Activated T-cell treated with anti-CD3 and anti-CD28 coated beads, Interleukin-2, amount 50 U/mL, for 4 hours (primary cell): Measurements from ENCODE around the gene ZCWPW1. TPM values are rescaled to one million over a fixed set of nuclear protein-coding genes. Genes with fewer than 3 reads are reported as not detected.

ENCODE experiments used
- ATAC-seq, 2 donors: fragments of 200-7000 bp; cut with Tn5 transposase; one replicate each; pipeline ENCODE4 v1.10.0; 2021
- DNase-seq: peaks from one replicate; pipeline ENCODE4 v3.0.0-alpha.2; 2020
- H3K27me3 Mint-ChIP-seq: one replicate; pipeline ENCODE4 v1.8.0; 2021; ENCODE audit warnings: low read depth, mixed read lengths
- H3K36me3 Mint-ChIP-seq: one replicate; pipeline ENCODE4 v1.8.0; 2022; ENCODE audit warnings: mixed read lengths; ENCODE audit not compliant: insufficient read depth
- H3K4me1 Mint-ChIP-seq: one replicate; pipeline ENCODE4 v1.8.0; 2021; ENCODE audit warnings: low read depth, mixed read lengths
- H3K4me3 Mint-ChIP-seq: one replicate; pipeline ENCODE4 v1.8.0; 2021; ENCODE audit warnings: mild to moderate bottlenecking, moderate library complexity, mixed read lengths
- H3K9me3 Mint-ChIP-seq: one replicate; pipeline ENCODE4 v1.8.0; 2021; ENCODE audit warnings: mixed read lengths
- total RNA-seq, 3 donors: library from RNA; stranded (reverse); gene quantifications; one replicate each; pipeline ENCODE4 v1.2.1, GENCODE V29; 2021

The ZCWPW1 gene, protein sequence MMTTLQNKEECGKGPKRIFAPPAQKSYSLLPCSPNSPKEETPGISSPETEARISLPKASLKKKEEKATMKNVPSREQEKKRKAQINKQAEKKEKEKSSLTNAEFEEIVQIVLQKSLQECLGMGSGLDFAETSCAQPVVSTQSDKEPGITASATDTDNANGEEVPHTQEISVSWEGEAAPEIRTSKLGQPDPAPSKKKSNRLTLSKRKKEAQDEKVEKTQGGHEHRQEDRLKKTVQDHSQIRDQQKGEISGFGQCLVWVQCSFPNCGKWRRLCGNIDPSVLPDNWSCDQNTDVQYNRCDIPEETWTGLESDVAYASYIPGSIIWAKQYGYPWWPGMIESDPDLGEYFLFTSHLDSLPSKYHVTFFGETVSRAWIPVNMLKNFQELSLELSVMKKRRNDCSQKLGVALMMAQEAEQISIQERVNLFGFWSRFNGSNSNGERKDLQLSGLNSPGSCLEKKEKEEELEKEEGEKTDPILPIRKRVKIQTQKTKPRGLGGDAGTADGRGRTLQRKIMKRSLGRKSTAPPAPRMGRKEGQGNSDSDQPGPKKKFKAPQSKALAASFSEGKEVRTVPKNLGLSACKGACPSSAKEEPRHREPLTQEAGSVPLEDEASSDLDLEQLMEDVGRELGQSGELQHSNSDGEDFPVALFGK
- 1 to 10 TPM; 4.2 to 5.1 (median 4.8) TPM for total RNA-seq

DNA sequence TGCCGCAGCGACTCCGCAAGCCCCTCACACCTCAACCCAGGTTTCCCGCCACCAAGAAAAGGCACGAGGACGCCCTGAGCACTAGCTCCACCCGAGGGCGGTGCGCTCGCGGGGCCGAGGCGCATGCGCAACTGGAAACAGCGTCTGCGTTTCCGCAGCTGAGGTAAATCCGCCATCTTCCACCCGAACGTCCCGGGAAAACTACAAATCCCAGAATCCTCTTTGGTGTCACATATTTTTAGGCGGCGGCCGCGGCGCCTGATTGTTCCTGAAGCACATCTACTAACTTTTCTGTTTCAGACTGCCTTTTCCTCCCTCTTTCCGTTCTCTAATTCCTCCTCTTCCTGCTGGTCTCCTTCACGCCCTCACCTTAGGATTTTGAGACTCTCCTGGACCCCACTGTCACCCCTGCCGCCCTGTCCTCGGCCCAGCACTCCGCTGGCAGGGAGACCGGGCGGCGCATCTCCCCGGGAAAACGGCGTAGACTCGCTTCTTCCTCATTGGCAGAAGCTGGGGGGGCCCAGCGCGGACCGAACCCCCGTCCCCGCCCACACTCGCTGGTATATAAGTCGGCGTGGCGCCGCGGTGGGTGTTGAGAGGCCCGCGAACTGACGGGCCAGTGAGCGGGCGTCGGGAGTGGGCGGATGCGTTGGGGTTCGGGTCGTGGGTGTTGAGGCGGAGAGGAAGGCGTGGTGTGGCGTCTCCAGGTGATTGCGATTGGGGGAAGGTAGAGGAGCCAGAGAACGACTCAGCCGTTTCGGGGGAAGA, at the start of gene ZCWPW1:
Gene ZCWPW1, minus strand, starts transcription at position 505 of the 768 bp plus-strand sequence. CDS start 8,054 bp downstream, outside the sequence.
- peak within 1 kb of the TSS; percentile 86 for H3K4me3 Mint-ChIP-seq

DNA sequence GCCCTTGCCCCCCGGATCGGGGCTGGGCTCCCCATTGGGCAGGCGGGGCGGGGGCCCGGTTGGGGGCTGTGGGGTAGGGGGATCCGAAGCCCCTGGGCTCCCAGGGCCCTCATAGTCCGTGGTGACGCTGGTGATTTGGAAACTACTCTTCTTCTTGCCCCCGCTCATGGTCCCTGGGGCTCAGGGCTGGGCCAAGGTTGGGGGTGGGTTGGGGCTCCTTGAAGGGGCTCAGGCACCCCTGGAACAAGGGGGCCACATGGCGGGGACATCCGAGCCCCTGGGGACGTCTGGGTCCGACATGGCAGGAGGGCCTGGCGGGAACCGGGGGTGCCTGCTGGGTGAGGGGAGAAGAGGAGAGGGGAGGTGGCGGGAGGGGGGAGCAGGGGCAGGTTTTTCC, 49.4 kb upstream of the ZCWPW1 start:
- no peaks in the 10 kb centered on the region for H3K9me3 Mint-ChIP-seq
- peaks cover 46% of the 10 kb centered on the region for H3K4me1 Mint-ChIP-seq
- DNase-seq: no peak
- H3K27me3 Mint-ChIP-seq: no peaks in the 10 kb centered on the region
- ATAC-seq: no peak
- peaks cover 3% of the 10 kb centered on the region for H3K36me3 Mint-ChIP-seq
- peak overlapping the region; percentile 92 for H3K4me3 Mint-ChIP-seq

More for the DNA sequence above, at the start of gene ZCWPW1:
- Mint-ChIP-seq H3K36me3 (peaks cover 15% of the 10 kb centered on the region), H3K4me1 (peaks cover 29% of the 10 kb centered on the region), H3K9me3 (no peaks in the 10 kb centered on the region), H3K27me3 (no peaks in the 10 kb centered on the region)
- DNase-seq: peak; percentile 98
- ATAC-seq: peak; percentile 53 to 54

DNA sequence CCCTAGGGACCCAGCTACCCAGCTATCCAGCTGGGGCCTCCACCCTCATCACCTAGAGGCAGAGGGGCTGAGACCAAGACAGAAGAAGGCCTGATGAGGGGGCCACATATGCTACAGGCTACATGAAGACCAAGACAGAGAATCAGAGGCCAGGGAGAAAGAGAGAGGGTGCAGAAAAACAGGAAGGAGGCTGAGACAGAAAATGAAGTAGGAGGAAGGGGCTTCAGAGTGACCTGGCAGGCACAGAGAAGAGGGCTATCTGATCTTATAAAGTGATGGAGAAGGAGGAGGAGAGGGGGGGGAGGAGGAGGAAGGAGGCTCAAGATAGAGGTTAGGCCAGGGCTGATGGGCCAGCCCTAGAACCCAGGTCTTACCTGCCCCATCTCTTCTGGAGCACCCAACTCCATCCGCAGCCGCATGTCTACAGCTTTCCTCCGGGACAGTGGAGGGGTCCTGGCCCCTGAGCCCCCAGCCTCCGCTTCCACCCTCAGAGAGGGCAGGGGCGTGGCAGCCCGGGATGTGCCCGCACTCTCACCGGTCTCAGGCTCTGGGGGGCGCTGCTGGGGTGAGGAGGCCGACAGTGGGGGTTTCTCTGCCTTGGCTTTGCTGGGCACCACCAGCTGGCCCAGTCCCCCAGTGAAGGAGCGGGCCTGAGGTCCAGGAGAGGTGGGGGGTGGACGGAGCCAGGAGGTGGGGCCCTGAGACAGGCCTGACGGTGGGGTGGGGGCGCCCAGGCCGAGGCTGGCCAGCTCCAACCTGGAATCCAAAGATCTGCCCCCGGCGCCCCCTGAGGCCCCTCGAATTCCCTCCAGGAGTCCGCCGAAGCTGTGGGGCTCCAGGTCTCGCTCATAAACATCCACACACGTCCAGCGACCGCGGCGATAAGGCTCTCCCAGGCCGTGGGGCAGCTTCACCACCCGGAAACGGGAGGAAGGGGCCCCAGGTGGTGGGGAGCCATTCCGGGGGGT, 48.7 kb upstream of the ZCWPW1 start:
- no peak for DNase-seq
- Mint-ChIP-seq H3K4me1 (peaks cover 41% of the 10 kb centered on the region), H3K9me3 (no peaks in the 10 kb centered on the region), H3K36me3 (peaks cover 3% of the 10 kb centered on the region), H3K27me3 (no peaks in the 10 kb centered on the region), H3K4me3 (peak overlapping the region; percentile 82)
- ATAC-seq: no peak

DNA sequence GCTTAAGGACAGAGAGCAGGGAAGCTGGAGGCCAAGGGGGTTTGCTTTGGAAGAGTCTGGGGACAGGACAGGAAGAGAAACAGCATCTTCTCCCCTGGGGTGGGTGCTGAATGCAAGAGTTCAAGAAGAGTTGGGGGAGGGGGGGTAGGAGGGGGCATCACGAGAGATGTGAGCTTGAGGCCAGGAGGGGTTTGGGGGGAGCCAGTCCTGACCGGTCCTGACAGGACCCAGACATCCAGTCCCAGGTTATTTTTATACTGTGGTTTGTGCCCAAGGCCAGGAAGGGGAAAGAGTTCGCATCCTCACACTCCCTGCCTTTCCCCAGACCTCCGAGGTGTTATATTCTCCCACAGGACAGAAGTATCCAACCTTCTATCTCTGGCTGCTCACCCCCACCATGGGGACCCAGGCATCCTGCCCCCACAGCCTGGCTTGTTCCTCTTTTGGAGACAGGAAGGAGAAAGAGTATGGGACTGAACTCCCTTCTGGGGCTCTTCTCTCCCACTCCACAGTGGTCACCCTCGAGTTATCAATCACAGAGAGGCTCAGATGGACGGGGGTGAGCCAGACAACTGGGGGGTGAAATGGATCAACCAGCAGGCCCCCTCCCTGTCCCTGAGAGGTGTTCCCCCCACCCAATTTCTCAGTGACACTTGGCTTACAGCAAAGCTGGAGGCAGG, 47.7 kb upstream of the ZCWPW1 start:
- H3K36me3 Mint-ChIP-seq: peaks cover 4% of the 10 kb centered on the region
- H3K9me3 Mint-ChIP-seq: no peaks in the 10 kb centered on the region

DNA sequence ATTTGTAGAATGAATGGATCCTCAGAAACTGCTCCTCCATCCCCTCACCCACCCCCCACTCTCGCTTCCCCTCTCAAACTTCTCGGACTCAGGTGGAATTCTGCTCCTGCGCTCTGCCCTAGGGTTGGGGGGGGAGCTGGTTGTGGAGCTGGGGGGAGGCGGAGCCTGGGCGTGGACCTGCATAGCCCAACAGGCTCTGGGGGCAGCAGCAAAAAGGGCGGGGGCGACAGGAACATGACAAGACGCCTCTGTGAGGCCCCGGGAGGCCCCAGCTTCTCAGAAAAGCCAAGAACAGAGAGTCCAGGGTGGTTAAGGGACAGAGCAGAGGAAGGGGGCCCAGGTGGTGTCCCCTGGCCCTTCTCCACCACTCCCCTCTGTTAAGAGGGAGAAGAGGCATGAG, 47.0 kb upstream of the ZCWPW1 start:
- DNase-seq: no peak
- peaks cover 40% of the 10 kb centered on the region for H3K4me1 Mint-ChIP-seq

More for the DNA sequence above, 47.7 kb upstream of the ZCWPW1 start:
- ATAC-seq: no peak
- peaks cover 40% of the 10 kb centered on the region for H3K4me1 Mint-ChIP-seq
- no peaks in the 10 kb centered on the region for H3K27me3 Mint-ChIP-seq
- peak overlapping the region; percentile 82 for H3K4me3 Mint-ChIP-seq
- no peak for DNase-seq

DNA sequence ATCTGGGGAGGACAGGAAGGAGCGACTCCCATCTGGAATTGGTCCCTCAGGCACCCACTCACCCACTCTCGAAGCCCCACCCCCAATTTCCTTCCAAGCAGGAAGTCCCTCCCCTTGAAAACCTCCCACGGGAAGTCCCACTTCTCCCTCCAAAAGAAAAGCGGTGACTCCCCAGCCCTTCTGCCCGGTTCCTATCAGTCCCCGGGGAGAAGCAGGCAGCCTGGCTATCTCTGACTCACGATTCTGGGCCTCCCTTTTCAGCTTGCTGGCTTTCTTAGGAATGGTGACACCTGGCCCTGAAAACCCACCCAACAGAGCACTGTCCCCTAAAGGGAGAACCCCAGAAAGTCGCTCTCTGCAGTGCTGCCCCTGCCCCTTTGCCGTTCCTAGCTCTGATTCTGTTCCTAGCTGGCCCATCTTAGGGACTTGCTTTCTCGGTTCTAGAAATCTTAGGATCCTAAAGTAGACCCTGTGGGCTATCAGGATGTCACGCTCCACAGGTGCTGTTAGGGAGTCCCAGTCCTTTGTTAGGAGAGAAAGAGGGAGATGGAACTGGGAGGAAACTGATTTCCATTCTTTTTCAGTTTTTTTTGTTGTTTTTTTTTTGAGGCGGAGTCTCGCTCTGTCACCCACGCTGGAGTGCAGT, 44.5 kb upstream of the ZCWPW1 start:
- Mint-ChIP-seq H3K4me3 (no peak overlapping the region), H3K27me3 (no peaks in the 10 kb centered on the region), H3K4me1 (peaks cover 43% of the 10 kb centered on the region), H3K36me3 (peaks cover 8% of the 10 kb centered on the region), H3K9me3 (no peaks in the 10 kb centered on the region)
- ATAC-seq (no peak), DNase-seq (no peak)

More for the DNA sequence above, 47.0 kb upstream of the ZCWPW1 start:
- Mint-ChIP-seq H3K36me3 (peaks cover 7% of the 10 kb centered on the region), H3K27me3 (no peaks in the 10 kb centered on the region), H3K4me3 (peak overlapping the region; percentile 82), H3K9me3 (no peaks in the 10 kb centered on the region)
- ATAC-seq: no peak

DNA sequence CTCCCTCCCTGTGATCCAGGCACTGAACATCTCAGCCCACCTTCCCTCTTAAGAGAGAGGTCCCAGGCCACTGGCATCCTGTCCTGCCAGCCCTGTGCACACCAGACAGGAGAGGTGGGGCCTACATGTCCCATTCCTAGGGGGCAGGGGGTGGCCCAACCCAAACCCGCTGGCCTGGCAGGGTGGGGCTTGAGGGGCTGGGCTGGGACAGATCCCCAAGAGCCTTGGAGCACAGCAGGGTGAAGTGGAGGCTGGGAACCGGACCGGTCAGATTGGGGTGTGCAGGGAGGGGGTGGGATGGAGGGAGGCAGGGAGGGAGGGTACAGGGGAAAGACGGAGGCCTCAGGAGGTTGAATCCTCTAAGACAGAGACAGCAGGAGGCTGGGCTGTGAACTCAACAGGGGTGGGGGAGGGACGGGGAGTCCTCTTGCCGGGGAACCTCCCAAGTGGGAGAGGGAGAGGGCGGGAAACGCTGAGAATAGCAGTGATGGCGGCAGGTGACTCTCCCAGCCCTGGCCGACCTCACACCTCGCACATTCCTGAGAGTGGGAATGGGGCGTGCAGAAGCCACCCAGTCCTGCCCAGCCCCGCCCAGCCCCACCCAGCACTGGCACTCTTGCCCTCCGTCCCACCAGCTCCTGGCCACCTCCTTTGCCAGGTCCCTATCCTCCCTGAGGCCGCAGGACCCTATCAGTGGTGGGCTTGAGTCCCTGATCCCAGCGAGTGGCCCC, 43.8 kb upstream of the ZCWPW1 start:
- Mint-ChIP-seq H3K4me1 (peaks cover 43% of the 10 kb centered on the region), H3K4me3 (no peak overlapping the region), H3K36me3 (peaks cover 8% of the 10 kb centered on the region), H3K9me3 (no peaks in the 10 kb centered on the region), H3K27me3 (no peaks in the 10 kb centered on the region)
- no peak for DNase-seq
- ATAC-seq: no peak

DNA sequence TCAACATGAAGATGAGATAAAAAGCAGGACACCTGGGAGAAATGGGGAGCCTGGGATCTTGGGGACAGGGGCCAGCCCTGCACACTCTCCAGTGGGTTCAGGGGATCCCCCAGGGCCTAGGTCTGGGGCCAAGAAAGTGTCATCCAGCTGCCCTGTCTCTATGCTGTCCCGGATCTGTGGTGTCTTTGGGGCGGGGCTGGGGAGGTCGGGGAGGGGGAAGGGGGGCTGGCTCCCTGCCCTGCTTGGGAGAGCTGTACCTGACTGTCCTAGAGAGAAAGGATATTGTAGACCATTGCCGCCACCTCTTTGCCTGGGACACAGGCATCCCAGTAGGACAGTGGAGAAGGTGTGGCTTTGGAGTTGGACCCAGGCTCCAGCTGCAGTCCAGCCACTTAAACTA, 42.5 kb upstream of the ZCWPW1 start:
- no peak for DNase-seq
- ATAC-seq: no peak

DNA sequence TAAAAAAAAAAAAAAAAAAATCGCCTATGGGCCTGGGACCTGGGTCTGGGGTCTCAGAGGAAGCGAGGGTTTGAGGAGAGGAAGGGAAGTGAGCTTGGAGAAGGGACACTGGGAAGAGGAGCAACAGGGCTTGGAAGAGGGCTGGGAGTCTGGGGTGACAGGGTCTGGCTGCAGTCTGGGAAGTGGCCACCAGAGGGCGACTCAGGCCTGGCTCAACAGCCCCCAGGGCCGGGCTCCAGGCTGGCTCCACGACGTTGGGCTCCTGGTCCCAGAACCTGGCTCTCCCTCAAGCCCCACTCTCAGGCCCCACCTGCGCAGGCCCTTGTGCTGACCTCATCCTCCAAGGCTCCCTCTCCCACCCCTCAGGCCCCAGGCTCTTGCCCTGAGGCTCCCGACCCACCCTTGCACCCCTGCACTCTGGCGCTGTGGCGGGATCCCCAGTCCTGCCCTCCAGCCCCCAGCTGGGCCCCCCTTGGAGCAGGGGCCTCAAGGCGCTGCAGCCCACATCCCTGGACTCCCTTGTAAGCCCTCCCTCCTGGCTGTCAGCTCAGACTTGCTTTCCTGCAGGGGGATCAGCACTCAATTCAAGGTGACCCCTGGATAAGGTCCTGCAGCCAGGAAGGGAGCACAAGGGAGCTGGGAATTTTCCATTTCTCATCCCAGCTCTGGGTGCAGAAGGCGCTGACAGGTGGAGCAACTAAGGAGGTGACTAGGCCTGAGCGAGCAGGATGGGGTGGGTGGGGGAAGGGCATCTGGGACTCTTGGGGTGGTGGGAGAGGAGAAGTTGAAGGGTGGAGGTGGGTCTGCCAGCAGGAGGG, 40.9 kb upstream of the ZCWPW1 start:
- DNase-seq (peak; percentile 86), ATAC-seq (peak; percentile 87 to 94)
- peaks cover 8% of the 10 kb centered on the region for H3K36me3 Mint-ChIP-seq
- H3K9me3 Mint-ChIP-seq: no peaks in the 10 kb centered on the region
- H3K4me3 Mint-ChIP-seq: no peak overlapping the region
- no peaks in the 10 kb centered on the region for H3K27me3 Mint-ChIP-seq
- peaks cover 20% of the 10 kb centered on the region for H3K4me1 Mint-ChIP-seq

More for the DNA sequence above, 42.5 kb upstream of the ZCWPW1 start:
- no peak overlapping the region for H3K4me3 Mint-ChIP-seq
- H3K36me3 Mint-ChIP-seq: peaks cover 8% of the 10 kb centered on the region
- peaks cover 31% of the 10 kb centered on the region for H3K4me1 Mint-ChIP-seq
- no peaks in the 10 kb centered on the region for H3K9me3 Mint-ChIP-seq
- H3K27me3 Mint-ChIP-seq: no peaks in the 10 kb centered on the region

DNA sequence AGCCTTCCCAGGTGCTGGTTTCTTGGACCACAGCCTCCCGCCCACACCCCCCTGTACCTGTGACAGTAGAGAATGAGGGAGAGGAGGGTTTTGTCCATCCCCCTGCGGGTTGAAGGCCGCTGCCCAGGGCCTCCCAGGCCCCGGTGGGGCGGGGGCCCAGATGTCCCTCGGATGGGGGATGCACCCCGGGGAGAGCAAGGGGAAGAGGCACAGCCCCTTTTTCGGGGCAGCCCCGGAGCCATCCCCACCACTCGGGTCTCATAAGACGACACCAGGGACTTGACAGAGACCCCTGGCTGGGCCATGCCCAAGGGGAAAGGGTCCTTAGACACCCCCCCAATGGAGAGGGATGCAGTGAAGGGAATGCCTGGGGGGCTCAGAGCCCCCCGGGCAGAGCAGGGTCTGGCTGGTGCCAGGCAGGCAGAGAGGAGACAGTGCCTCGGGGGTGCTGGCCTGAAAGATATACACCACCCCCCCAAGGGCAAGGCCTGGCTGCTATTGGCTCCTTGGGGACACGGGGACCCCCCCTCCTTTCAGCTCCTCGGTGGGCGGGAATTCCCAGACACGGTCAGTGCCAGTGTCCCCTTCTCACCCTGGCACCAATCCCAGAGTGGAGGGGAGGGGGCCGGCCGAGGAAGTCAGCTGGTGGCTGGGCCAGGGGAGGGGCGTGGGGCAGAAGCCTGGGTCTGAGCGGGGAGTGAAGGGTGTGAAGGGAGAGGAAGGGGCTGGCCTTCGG, 39.3 kb upstream of the ZCWPW1 start:
- Mint-ChIP-seq H3K36me3 (peaks cover 7% of the 10 kb centered on the region), H3K9me3 (no peaks in the 10 kb centered on the region), H3K4me1 (peaks cover 9% of the 10 kb centered on the region), H3K4me3 (no peak overlapping the region), H3K27me3 (no peaks in the 10 kb centered on the region)
- DNase-seq (no peak), ATAC-seq (no peak)
